GM19455 (cell line): ENCODE data around the gene VCL.
"Not testable (repeated sequence)": the region's sequence is repeated elsewhere in the genome, so short reads cannot be mapped to it uniquely, and the experiment has no call there.

Source experiments
- ATAC-seq: cut with Tn5 transposase; IDR thresholded peaks from one replicate; pipeline ENCODE4 v1.9.1; 2021; ENCODE audit not compliant: unreplicated experiment

VCL gene

GRCh38 chr10:74103560-74104258 lies 105.8 kb downstream of the VCL start:
- no peak for ATAC-seq

- ATAC-seq, result no peak
These were observed 106.6 kb downstream of the VCL start for GRCh38 chr10:74104480-74104879.

DNA sequence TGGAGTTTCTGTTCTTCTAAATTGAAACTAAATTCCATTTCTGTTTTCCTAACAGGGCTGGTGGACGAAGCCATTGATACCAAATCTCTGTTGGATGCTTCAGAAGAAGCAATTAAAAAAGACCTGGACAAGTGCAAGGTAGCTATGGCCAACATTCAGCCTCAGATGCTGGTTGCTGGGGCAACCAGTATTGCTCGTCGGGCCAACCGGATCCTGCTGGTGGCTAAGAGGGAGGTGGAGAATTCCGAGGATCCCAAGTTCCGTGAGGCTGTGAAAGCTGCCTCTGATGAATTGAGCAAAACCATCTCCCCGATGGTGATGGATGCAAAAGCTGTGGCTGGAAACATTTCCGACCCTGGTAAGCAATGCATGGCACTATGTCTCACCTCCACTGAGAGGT lies 107.1 kb downstream of the VCL start:
- ATAC-seq, result no peak

- ATAC-seq, result no peak
These were observed 109.5 kb downstream of the VCL start for GRCh38 chr10:74107391-74107790.

GRCh38 chr10:74109452-74109851 lies 111.5 kb downstream of the VCL start:
- no peak for ATAC-seq

GRCh38 chr10:74110120-74110519 lies 112.2 kb downstream of the VCL start:
- ATAC-seq, result no peak

DNA sequence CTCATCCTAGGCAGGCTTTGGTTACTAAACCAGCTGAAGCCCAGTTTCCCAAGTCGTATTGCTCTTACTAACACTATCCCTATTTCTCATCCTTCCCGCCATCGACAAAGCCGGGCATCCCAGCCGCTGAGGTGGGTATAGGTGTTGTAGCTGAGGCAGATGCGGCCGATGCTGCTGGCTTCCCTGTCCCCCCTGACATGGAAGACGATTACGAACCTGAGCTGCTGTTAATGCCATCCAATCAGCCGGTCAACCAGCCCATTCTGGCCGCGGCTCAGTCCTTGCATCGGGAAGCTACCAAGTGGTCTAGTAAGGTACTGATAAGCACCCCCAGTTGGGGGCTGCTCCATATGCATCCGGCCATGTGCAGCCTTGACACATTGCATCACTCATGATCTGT lies 113.9 kb downstream of the VCL start:
- no peak for ATAC-seq

- no peak for ATAC-seq
These were observed 115.6 kb downstream of the VCL start for GRCh38 chr10:74113546-74113945.

- no peak for ATAC-seq
These were observed 116.1 kb downstream of the VCL start for GRCh38 chr10:74114041-74114448.

- ATAC-seq, result no peak
These were observed 119.8 kb downstream of the VCL start for GRCh38 chr10:74117738-74118137.

DNA sequence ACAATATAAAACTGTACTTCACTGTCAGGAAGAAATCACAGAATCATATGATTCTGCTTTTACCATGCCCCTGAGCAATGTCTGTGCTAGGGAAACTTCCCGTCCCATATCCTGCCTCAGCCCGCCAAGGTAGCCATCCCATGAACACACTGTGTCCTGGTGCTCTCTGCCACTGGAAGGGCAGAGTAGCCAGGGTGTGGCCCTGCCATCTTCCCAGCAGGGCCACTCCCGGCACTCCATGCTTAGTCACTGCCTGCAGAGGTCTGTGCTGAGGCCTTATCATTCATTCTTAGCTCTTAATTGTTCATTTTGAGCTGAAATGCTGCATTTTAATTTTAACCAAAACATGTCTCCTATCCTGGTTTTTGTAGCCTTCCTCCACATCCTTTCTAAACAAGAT lies 120.9 kb downstream of the VCL start:
- no peak for ATAC-seq

GRCh38 chr10:74120911-74121310 lies 123.0 kb downstream of the VCL start:
- no peak for ATAC-seq

DNA sequence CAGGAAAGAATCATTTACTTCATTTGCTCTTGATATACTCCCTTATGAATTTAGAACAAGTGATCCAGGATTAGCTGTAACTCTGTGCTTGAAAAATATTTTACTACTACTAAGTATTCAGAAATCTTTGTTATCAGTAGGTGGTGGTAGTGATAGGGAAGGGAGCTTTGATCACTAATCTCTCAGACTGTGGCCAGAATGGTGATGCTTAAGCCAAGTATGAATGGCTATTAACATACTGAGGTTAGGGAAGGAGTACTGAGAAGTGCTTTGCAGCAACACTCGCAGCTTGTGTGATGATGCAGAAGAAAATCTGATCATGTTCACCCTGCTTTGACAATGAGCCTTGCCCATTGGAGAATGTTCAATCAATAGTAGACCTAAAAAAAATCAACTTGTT lies 123.5 kb downstream of the VCL start:
- ATAC-seq, result no peak

GRCh38 chr10:74122060-74122459 lies 124.1 kb downstream of the VCL start:
- no peak for ATAC-seq

- ATAC-seq, result no peak
These were observed 125.2 kb downstream of the VCL start for GRCh38 chr10:74123081-74123480.

DNA sequence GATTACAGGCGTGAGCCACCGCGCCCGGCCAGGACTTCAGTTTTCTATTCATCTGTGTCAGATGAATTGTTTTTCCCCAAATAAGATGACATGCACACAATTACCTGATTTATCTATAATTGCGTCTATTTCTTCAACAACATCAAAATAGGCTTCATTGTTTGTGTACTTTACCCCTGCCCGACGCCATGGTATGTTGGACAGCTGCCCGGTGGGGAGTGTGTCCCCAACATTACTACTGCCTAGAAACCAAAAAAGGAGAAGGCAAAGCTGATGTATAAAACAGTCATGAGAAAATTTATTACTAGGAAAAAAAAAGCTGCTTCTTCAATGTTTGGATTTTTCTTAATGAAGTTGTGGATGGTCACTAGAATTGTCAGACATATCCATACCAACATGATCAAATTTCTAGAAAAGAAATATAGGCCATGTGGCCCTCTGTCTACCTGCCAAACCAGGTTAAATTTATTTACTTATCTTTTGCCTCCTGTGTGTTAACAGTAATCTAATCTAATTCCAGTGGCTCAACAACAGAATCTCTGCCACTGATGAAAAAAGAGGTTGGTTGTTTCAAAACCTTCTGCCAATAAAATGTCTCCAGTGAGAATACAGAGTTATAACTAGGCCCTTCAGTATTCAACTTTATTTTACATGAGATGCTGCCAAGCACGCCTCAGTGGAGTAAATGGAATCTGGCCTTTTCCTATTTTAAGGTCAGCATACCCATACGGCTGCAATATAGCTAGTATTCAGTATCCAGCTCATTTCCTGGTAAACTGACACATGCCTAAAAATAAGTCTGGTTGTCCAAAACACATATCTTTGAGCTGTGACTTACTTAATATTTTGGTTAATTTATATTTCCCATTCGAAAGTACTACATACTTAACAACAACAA lies 136.3 kb downstream of the VCL start:
- ATAC-seq, result no peak

GRCh38 chr10:74135452-74135851 lies 137.5 kb downstream of the VCL start:
- no peak for ATAC-seq

GRCh38 chr10:74137992-74138391 lies 140.1 kb downstream of the VCL start:
- no peak for ATAC-seq

GRCh38 chr10:74138596-74138995 lies 140.7 kb downstream of the VCL start:
- not testable (repeated sequence) for ATAC-seq

GRCh38 chr10:74139981-74140380 lies 142.1 kb downstream of the VCL start:
- ATAC-seq, result no peak

DNA sequence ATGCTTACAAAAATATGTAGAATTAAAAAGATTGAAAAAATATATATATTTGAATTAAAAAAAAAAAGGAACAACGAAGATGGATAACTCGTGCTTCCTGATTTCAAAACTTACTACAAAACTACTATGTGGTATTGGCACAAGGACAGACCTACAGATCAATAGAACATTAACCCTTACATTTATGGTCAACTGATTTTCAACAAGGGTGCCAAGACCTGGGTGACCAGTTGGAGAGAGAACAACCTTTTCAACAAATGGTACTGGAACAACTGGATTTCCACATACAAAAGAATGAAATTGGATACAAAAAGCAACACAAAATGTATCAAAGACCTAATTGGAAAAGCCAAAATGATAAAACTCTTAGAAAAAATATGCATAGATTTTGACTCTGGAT lies 142.6 kb downstream of the VCL start:
- no peak for ATAC-seq

GRCh38 chr10:74145133-74145532 lies 147.2 kb downstream of the VCL start:
- ATAC-seq, result no peak
